K562 (cell line): ENCODE measurements around the gene E2F3. TPM values are rescaled to one million over a fixed set of nuclear protein-coding genes. Genes with fewer than 3 reads are reported as not detected.
A peak's percentile ranks its signal among the peaks of the same experiment; 100 is the strongest.

Source experiments
- ATF2 ChIP-seq: sonication (generic); formaldehyde crosslinking; IDR thresholded peaks from 2 replicates; pipeline ENCODE4 v1.8.1; 2022; ENCODE audit warnings: missing genetic modification reagents
- CUX1 ChIP-seq: fragments of 200-800 bp; sonication (Bioruptor generic); IDR thresholded peaks from 2 replicates; pipeline ENCODE4 v1.6.1; 2016; ENCODE audit warnings: missing genetic modification characterization, missing compliant biosample characterization
- DMBX1 ChIP-seq: fragments of 250-450 bp; sonication (Bioruptor Pico); IDR thresholded peaks from 2 replicates; pipeline ENCODE4 v1.8.0; 2022; ENCODE audit warnings: inconsistent platforms, mild to moderate bottlenecking, moderate library complexity, borderline replicate concordance
- EP300 ChIP-seq: IDR thresholded peaks from 2 replicates; pipeline ENCODE4 v1.6.1; 2012; ENCODE audit warnings: low read length, improper control_type of control experiment
- GMEB1 ChIP-seq: fragments of 250-450 bp; sonication (Bioruptor Pico); IDR thresholded peaks from 2 replicates; pipeline ENCODE4 v1.4.0; 2020; ENCODE audit warnings: mild to moderate bottlenecking
- GTF2E2 ChIP-seq: fragments of 200-800 bp; sonication (Bioruptor generic); IDR thresholded peaks from 2 replicates; pipeline ENCODE4 v1.6.1; 2016; ENCODE audit warnings: missing genetic modification characterization, missing compliant biosample characterization
- HINFP ChIP-seq: fragments of 450-650 bp; conservative IDR thresholded peaks from 2 replicates; pipeline ENCODE4 v1.6.1; 2016; ENCODE audit warnings: missing genetic modification characterization, low read depth, mild to moderate bottlenecking, control low read depth, missing compliant biosample characterization
- LCOR ChIP-seq: sonication (generic); formaldehyde crosslinking; IDR thresholded peaks from 2 replicates; pipeline ENCODE4 v1.8.0; 2022; ENCODE audit warnings: mild to moderate bottlenecking, missing genetic modification reagents
- MEIS2 ChIP-seq: fragments of 450-650 bp; IDR thresholded peaks from 2 replicates; pipeline ENCODE4 v1.6.1; 2014; ENCODE audit warnings: mild to moderate bottlenecking; ENCODE audit not compliant: partially characterized antibody
- RHOXF2B ChIP-seq: fragments of 250-450 bp; sonication (Bioruptor Pico); conservative IDR thresholded peaks from 2 replicates; pipeline ENCODE4 v1.5.1; 2021
- TCFL5 ChIP-seq: fragments of 250-450 bp; sonication (Bioruptor Pico); conservative IDR thresholded peaks from 2 replicates; pipeline ENCODE4 v1.6.1; 2021; ENCODE audit warnings: mild to moderate bottlenecking, moderate library complexity, matching md5 sums
- VEZF1 ChIP-seq: fragments of 200-800 bp; sonication (Bioruptor generic); IDR thresholded peaks from 2 replicates; pipeline ENCODE4 v1.6.1; 2017; ENCODE audit warnings: missing genetic modification characterization, missing compliant biosample characterization
- WHSC1 ChIP-seq: IDR thresholded peaks from one replicate; pipeline ENCODE4 v1.6.1; 2012; ENCODE audit warnings: low read length, control low read depth, inconsistent platforms
- ZNF175 ChIP-seq: fragments of 200-800 bp; sonication (Bioruptor generic); IDR thresholded peaks from 2 replicates; pipeline ENCODE4 v1.6.1; 2016; ENCODE audit warnings: low read depth, mild to moderate bottlenecking, missing genetic modification characterization, missing compliant biosample characterization
- ZNF830 ChIP-seq: fragments of 250-450 bp; sonication (Bioruptor Pico); IDR thresholded peaks from 2 replicates; pipeline ENCODE4 v1.5.0; 2021; ENCODE audit warnings: mild to moderate bottlenecking
- polyA plus RNA-seq, 8 experiments: library from polyadenylated mRNA; depleted of rRNA in 4 of 8; stranded (reverse) in 5 of 8; unstranded in 3 of 8; fragments of >200 nt; fragmentation: Nextera tagmentation in 2 of 8; fragmentation: Illumina TruSeq in 1 of 8; extraction: Ambion mirVana in 2 of 8; extraction: Trizol in 1 of 8; gene quantifications; 2 replicates each; pipeline versions ENCODE4 v1.2.1 to v1.2.3, GENCODE V29; 2011 to 2014; ENCODE audit warnings: inconsistent platforms in 1 of 8, missing spikeins in 1 of 8
- total RNA-seq, 7 experiments: library from RNA; depleted of rRNA in 6 of 7; stranded (reverse); fragments of >200 nt in 6 of 7; fragmentation: Illumina TruSeq in 2 of 7; extraction: Trizol in 2 of 7; gene quantifications; 2 replicates each; pipeline versions ENCODE4 v1.2.1 to v1.2.3, GENCODE V29; 2011 to 2021; ENCODE audit warnings: low replicate concordance in 1 of 7

E2F3 gene
- total and polyA plus RNA-seq, 9 of the 15 experiments (the other 6 are each of a cell fraction or from before 2014, with no cell fraction given): 11.1 to 44.7 (median 27.2) TPM

- TF ChIP-seq EP300 (no peak), DMBX1 (CRISPR knock-in tag) (peak; percentile 58; the same call in 1 of the 2 replicates), VEZF1 (CRISPR knock-in tag) (peak; percentile 41; the same call in 1 of the 2 replicates), MEIS2 (no peak), WHSC1 (no peak), ATF2 (CRISPR knock-in tag) (no peak), GTF2E2 (tag) (peak; percentile 71), LCOR (peak; percentile 100), RHOXF2B (CRISPR knock-in tag) (no peak), HINFP (tag) (no peak), GMEB1 (CRISPR knock-in tag) (0 out of 2 replicates have a peak, but pooled peaks have one; percentile 26), CUX1 (CRISPR knock-in tag) (no peak), TCFL5 (CRISPR knock-in tag) (no peak), ZNF830 (no peak), ZNF175 (CRISPR knock-in tag) (peak; percentile 71; the same call in 1 of the 2 replicates)
Observed at GRCh38 chr6:20401205-20402091, at the start of gene E2F3 (continued).
